IMR-90 (cell line): ENCODE results near the gene TGFB2. TPM values are rescaled to one million over a fixed set of nuclear protein-coding genes. Genes with fewer than 3 reads are reported as not detected.

ENCODE experiments used
- ATAC-seq: fragments of 200-7000 bp; cut with Tn5 transposase; 2 replicates; pipeline ENCODE4 v1.9.1; 2020; ENCODE audit warnings: low read depth, mild to moderate bottlenecking, moderate library complexity
- BruUV-seq: library from RNA; stranded (reverse); fragments of 400-500 nt; replicated peaks from 2 replicates; lab custom pipeline; 2021; lab: Mats Ljungman, UMichigan
- CTCF ChIA-PET: fragments of 300-600 bp; formaldehyde crosslinking; extraction: SDS; loops from one replicate; lab custom pipeline; 2021; ENCODE audit warnings: antibody characterized with exemption; lab: Yijun Ruan, JAX
- POLR2A ChIA-PET: fragments of 300-600 bp; sonication (Branson Sonifier 250); formaldehyde crosslinking; loops from one replicate; lab custom pipeline; 2022; ENCODE audit warnings: antibody characterized with exemption; ENCODE audit not compliant: unreplicated experiment; lab: Charles Lee
- DNase-seq: peaks from one replicate; pipeline ENCODE4 v3.0.0; 2013
- H2AFZ ChIP-seq: replicated peaks from 2 replicates; pipeline ENCODE3; 2013; ENCODE audit warnings: low read length, mild to moderate bottlenecking; ENCODE audit not compliant: poor library complexity
- H2AK5ac ChIP-seq: 2 replicates; pipeline ENCODE4 v1.6.1; 2013; ENCODE audit warnings: low read depth, low read length, inconsistent platforms
- H2AK9ac ChIP-seq: replicated peaks from 2 replicates; pipeline ENCODE3; 2013; ENCODE audit warnings: mild to moderate bottlenecking, low read depth, low read length, moderate library complexity; ENCODE audit not compliant: poor library complexity
- H2BK120ac ChIP-seq: 2 replicates; pipeline ENCODE4 v1.6.1; 2013; ENCODE audit warnings: low read depth, low read length, inconsistent platforms
- H2BK15ac ChIP-seq: 3 replicates; pipeline ENCODE4 v1.6.1; 2013; ENCODE audit warnings: low read depth, low read length, inconsistent platforms
- H2BK20ac ChIP-seq: 2 replicates; pipeline ENCODE4 v1.6.1; 2013; ENCODE audit warnings: low read depth, mild to moderate bottlenecking, inconsistent platforms, low read length, moderate library complexity
- H2BK5ac ChIP-seq: 2 replicates; pipeline ENCODE4 v1.6.1; 2013; ENCODE audit warnings: mild to moderate bottlenecking, low read depth, low read length, inconsistent platforms; ENCODE audit not compliant: poor library complexity, severe bottlenecking
- H3K14ac ChIP-seq: replicated peaks from 2 replicates; pipeline ENCODE4 v1.6.1; 2013; ENCODE audit warnings: low read depth, low read length, inconsistent platforms
- H3K18ac ChIP-seq: 2 replicates; pipeline ENCODE4 v1.6.1; 2013; ENCODE audit warnings: low read depth, low read length, control low read depth
- H3K23ac ChIP-seq: 2 replicates; pipeline ENCODE4 v1.6.1; 2013; ENCODE audit warnings: low read depth, low read length, inconsistent platforms
- H3K27ac ChIP-seq: 2 replicates; pipeline ENCODE4 v1.5.1; 2013; ENCODE audit warnings: mild to moderate bottlenecking, control low read depth, low read length; ENCODE audit not compliant: insufficient read depth
- H3K27me3 ChIP-seq: 2 replicates; pipeline ENCODE4 v1.6.1; 2013; ENCODE audit warnings: low read length; ENCODE audit not compliant: control insufficient read depth, insufficient read depth
- H3K36me3 ChIP-seq: 2 replicates; pipeline ENCODE4 v1.6.1; 2013; ENCODE audit warnings: low read length, mixed read lengths; ENCODE audit not compliant: control insufficient read depth, insufficient read depth
- H3K4ac ChIP-seq: 2 replicates; pipeline ENCODE4 v1.6.1; 2013; ENCODE audit warnings: low read depth, low read length, inconsistent platforms
- H3K4me1 ChIP-seq: 2 replicates; pipeline ENCODE4 v1.6.1; 2013; ENCODE audit warnings: low read length, mixed read lengths; ENCODE audit not compliant: control insufficient read depth, insufficient read depth
- H3K4me2 ChIP-seq: 2 replicates; pipeline ENCODE4 v1.6.1; 2013; ENCODE audit warnings: low read depth, mild to moderate bottlenecking, control low read depth, low read length, moderate library complexity
- H3K4me3 ChIP-seq: 2 replicates; pipeline ENCODE4 v1.5.1; 2013; ENCODE audit warnings: low read depth, mild to moderate bottlenecking, control low read depth, low read length, moderate library complexity; ENCODE audit not compliant: insufficient read depth
- H3K56ac ChIP-seq: 2 replicates; pipeline ENCODE4 v1.6.1; 2013; ENCODE audit warnings: low read length, inconsistent platforms; ENCODE audit not compliant: insufficient read depth; ENCODE audit errors: extremely low read depth
- H3K79me1 ChIP-seq, 2 experiments: 2 replicates each; pipeline ENCODE4 v1.6.1; 2013; ENCODE audit warnings: low read length in 2 of 2, inconsistent platforms in 1 of 2, low read depth in 1 of 2
- H3K9ac ChIP-seq: 2 replicates; pipeline ENCODE4 v1.6.1; 2013; ENCODE audit warnings: low read depth, low read length, control low read depth
- H3K9me1 ChIP-seq: 2 replicates; pipeline ENCODE4 v1.6.1; 2013; ENCODE audit warnings: low read length, inconsistent platforms; ENCODE audit not compliant: insufficient read depth
- H3K9me3 ChIP-seq: 2 replicates; pipeline ENCODE4 v1.6.1; 2013; ENCODE audit warnings: low read length; ENCODE audit not compliant: control insufficient read depth, insufficient read depth
- H4K20me1 ChIP-seq: 2 replicates; pipeline ENCODE4 v1.6.1; 2013; ENCODE audit warnings: low read length, inconsistent platforms; ENCODE audit not compliant: insufficient read depth
- H4K5ac ChIP-seq: 2 replicates; pipeline ENCODE4 v1.6.1; 2013; ENCODE audit warnings: mild to moderate bottlenecking, low read depth, low read length, control low read depth
- H4K8ac ChIP-seq, 2 experiments: 2 replicates each; pipeline ENCODE4 v1.6.1; 2013; ENCODE audit warnings: low read depth in 2 of 2, low read length in 2 of 2, control low read depth in 1 of 2, inconsistent platforms in 1 of 2
- H4K91ac ChIP-seq: 2 replicates; pipeline ENCODE4 v1.6.1; 2013; ENCODE audit warnings: low read depth, low read length, inconsistent platforms; ENCODE audit not compliant: insufficient read depth
- CHD1 ChIP-seq: IDR thresholded peaks from 2 replicates; pipeline ENCODE4 v1.6.1; 2012; ENCODE audit warnings: low read depth, low read length, improper control_type of control experiment
- FOS ChIP-seq: fragments of 150-350 bp; IDR thresholded peaks from 2 replicates; pipeline ENCODE4 v1.6.1; 2016; ENCODE audit warnings: low read depth, low read length
- MAFK ChIP-seq: IDR thresholded peaks from 2 replicates; pipeline ENCODE4 v1.6.1; 2012; ENCODE audit warnings: low read depth, low read length, improper control_type of control experiment
- MXI1 ChIP-seq: IDR thresholded peaks from 2 replicates; pipeline ENCODE4 v1.6.1; 2012; ENCODE audit warnings: low read depth, mild to moderate bottlenecking, low read length, moderate library complexity, borderline replicate concordance
- NFE2L2 ChIP-seq: fragments of 150-350 bp; IDR thresholded peaks from 2 replicates; pipeline ENCODE4 v1.6.1; 2016; ENCODE audit warnings: low read depth, mild to moderate bottlenecking, low read length
- RAD21 ChIP-seq: IDR thresholded peaks from 2 replicates; pipeline ENCODE4 v1.6.1; 2012; ENCODE audit warnings: low read length, improper control_type of control experiment
- RCOR1 ChIP-seq: IDR thresholded peaks from 2 replicates; pipeline ENCODE4 v1.6.1; 2012; ENCODE audit warnings: mild to moderate bottlenecking, low read length, improper control_type of control experiment; ENCODE audit not compliant: insufficient replicate concordance
- RFX5 ChIP-seq: IDR thresholded peaks from 2 replicates; pipeline ENCODE4 v1.8.0; 2012; ENCODE audit warnings: low read depth, mild to moderate bottlenecking, low read length, moderate library complexity
- SMC3 ChIP-seq: fragments of 150-350 bp; IDR thresholded peaks from 2 replicates; pipeline ENCODE4 v1.6.1; 2016; ENCODE audit warnings: low read depth, mild to moderate bottlenecking, antibody characterized with exemption, low read length, moderate library complexity
- WGBS, 2 experiments: methylation state at CpG; one replicate each; pipeline versions ENCODE4 v1.1.5 to v1.1.7; 2013; ENCODE audit warnings: missing lambda C conversion rate in 2 of 2; ENCODE audit not compliant: insufficient read length in 1 of 2; ENCODE audit errors: extremely low coverage in 2 of 2; 5-methylcytosine and 5-hydroxymethylcytosine counted together
- dilution Hi-C: fragments of 300-500 bp; cut with HindIII; formaldehyde crosslinking; loops from one replicate; pipeline ENCODE4 v1.14.3; 2018; ENCODE audit warnings: low sequenced_read_pairs; ENCODE audit not compliant: unreplicated experiment
- in situ Hi-C: fragments of 300-500 bp; cut with MboI; formaldehyde crosslinking; loops from 3 replicates; pipeline ENCODE4 v1.14.3; 2019; ENCODE audit warnings: low sequenced_read_pairs, inconsistent platforms, mixed read lengths
- intact Hi-C: fragments of 100-400 bp; cut with micrococcal nuclease; formaldehyde crosslinking; loops from 2 replicates; pipeline ENCODE4 v1.10.0; 2022
- polyA plus RNA-seq, 3 experiments: library from polyadenylated mRNA; depleted of rRNA; stranded (reverse); fragments of >200 nt; gene quantifications; 2 replicates each; pipeline ENCODE4 v1.2.3, GENCODE V29; 2012; ENCODE audit warnings: low replicate concordance in 1 of 3
- total RNA-seq: library from RNA; depleted of rRNA; stranded (reverse); fragments of >200 nt; gene quantifications from 2 replicates; pipeline ENCODE4 v1.2.3, GENCODE V29; 2012
- TF ChIP-seq, protein P1 (sequence below): fragments of 150-350 bp; IDR thresholded peaks from 2 replicates; pipeline ENCODE4 v1.6.1; 2017; ENCODE audit warnings: mild to moderate bottlenecking, antibody characterized with exemption, low read length, low read depth
- TF ChIP-seq, protein P2 (sequence below): conservative IDR thresholded peaks from 2 replicates; pipeline ENCODE4 v1.5.1; 2012; ENCODE audit warnings: mild to moderate bottlenecking, low read depth, low read length, improper control_type of control experiment

Gene TGFB2
- total and polyA plus RNA-seq, 2 of the 4 experiments (the other 2 are of a cell fraction) = 3.7 to 3.8 TPM

DNA sequence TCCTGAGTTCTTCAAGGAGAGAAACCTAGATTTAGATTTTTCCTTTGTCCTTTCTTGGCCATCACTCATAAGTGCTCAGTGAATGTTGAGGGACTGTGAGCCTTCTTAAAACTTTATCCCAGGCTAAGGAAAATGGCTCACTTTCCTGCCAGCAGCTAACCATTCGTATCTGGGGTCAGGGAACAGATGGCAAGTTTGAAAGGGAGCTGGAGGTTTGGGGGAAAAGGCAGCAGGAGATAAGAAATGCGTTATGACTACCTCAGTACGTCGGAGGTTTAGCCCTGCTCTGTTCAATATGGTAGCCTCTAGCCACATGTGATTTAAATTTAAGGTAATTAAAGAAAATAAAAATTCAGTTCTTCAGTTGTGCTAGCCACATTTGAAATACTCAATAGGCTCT, 46.7 kb upstream of the TGFB2 start:
- Histone ChIP-seq H2AK5ac (peak overlapping the region; percentile 2; the same call in 1 of the 2 replicates), H3K4ac (no peak overlapping the region), H2AFZ (no peak overlapping the region), H3K14ac (no peak overlapping the region), H3K27ac (no peak overlapping the region), H2BK20ac (peak overlapping the region; percentile 13; the same call in 1 of the 2 replicates), H3K4me3 (no peak overlapping the region), H3K36me3 (peaks cover 2% of the 10 kb centered on the region), H3K4me1 (0 out of 2 replicates have a peak, but pooled peaks cover 1% of the 10 kb centered on the region), H2BK5ac (no peak overlapping the region), H2BK15ac (0 out of 3 replicates have a peak overlapping the region, but pooled peaks have one; percentile 66), H3K18ac (no peak overlapping the region), H3K9me1 (no peaks in the 10 kb centered on the region), H2BK120ac (no peak overlapping the region), H3K27me3 (no peaks in the 10 kb centered on the region), H3K4me2 (no peak overlapping the region), H4K8ac (no peak overlapping the region), H3K9me3 (no peaks in the 10 kb centered on the region), H4K20me1 (no peaks in the 10 kb centered on the region), H4K5ac (peak overlapping the region; percentile 31; the same call in 1 of the 2 replicates), H3K23ac (0 out of 2 replicates have a peak overlapping the region, but pooled peaks have one; percentile 66), H3K9ac (no peak overlapping the region), H3K56ac (no peak overlapping the region), H2AK9ac (no peak overlapping the region), H3K79me1 (peaks cover 20 to 30% of the 10 kb centered on the region in 2 experiments), H4K91ac (peak overlapping the region; percentile 4; the same call in 1 of the 2 replicates)
- CTCF ChIA-PET = interaction anchor here (0.6 to 1.5 kb wide), 5 partner anchors 14 to 1514 kb away, joined by 3 to 6 read pairs (median 5); no protein-coding TSS in a partner anchor
- POLR2A ChIA-PET = no interaction called here
- dilution Hi-C loops (no loop called here), intact Hi-C loops (loop anchor here (2.0 kb wide), 1 partner anchor 1268 kb away; no protein-coding TSS in a partner anchor), in situ Hi-C loops (no loop called here)
- no peak for TF ChIP-seq MAFK
- TF ChIP-seq FOS = no peak
- TF ChIP-seq, protein P1, sequence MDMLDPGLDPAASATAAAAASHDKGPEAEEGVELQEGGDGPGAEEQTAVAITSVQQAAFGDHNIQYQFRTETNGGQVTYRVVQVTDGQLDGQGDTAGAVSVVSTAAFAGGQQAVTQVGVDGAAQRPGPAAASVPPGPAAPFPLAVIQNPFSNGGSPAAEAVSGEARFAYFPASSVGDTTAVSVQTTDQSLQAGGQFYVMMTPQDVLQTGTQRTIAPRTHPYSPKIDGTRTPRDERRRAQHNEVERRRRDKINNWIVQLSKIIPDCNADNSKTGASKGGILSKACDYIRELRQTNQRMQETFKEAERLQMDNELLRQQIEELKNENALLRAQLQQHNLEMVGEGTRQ = no peak
- TF ChIP-seq, protein P2, sequence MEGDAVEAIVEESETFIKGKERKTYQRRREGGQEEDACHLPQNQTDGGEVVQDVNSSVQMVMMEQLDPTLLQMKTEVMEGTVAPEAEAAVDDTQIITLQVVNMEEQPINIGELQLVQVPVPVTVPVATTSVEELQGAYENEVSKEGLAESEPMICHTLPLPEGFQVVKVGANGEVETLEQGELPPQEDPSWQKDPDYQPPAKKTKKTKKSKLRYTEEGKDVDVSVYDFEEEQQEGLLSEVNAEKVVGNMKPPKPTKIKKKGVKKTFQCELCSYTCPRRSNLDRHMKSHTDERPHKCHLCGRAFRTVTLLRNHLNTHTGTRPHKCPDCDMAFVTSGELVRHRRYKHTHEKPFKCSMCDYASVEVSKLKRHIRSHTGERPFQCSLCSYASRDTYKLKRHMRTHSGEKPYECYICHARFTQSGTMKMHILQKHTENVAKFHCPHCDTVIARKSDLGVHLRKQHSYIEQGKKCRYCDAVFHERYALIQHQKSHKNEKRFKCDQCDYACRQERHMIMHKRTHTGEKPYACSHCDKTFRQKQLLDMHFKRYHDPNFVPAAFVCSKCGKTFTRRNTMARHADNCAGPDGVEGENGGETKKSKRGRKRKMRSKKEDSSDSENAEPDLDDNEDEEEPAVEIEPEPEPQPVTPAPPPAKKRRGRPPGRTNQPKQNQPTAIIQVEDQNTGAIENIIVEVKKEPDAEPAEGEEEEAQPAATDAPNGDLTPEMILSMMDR = no peak
- TF ChIP-seq MXI1 = no peak
- no peak for TF ChIP-seq RFX5
- no peak for TF ChIP-seq NFE2L2
- no peak for TF ChIP-seq SMC3
- no peak for TF ChIP-seq RCOR1
- no peak for TF ChIP-seq RAD21
- no peak for TF ChIP-seq CHD1
- DNase-seq (no peak), ATAC-seq (no peak)
- WGBS, 2 experiments = no CpG with 5 or more reads among the region's 4 CpGs
- no TSS peak for BruUV-seq
